Spleen (tissue), 7 donors: Measurements from ENCODE around the gene SHANK1.

Experiments
- POLR2A ChIP-seq, 3 donors: fragments of 450-650 bp; IDR thresholded peaks; one replicate each; pipeline ENCODE4 v1.5.1; 2017; ENCODE audit warnings: antibody characterized with exemption in 3 of 3, mild to moderate bottlenecking in 1 of 3
- TF ChIP-seq, protein P1 (sequence below), 11 experiments: fragments of 200-600 bp in 7 of 11; fragments of 450-650 bp in 4 of 11; sonication (generic) in 4 of 11; IDR thresholded peaks in 8 of 11; conservative IDR thresholded peaks in 3 of 11; 1 replicate in 7 of 11; 2 replicates in 4 of 11; pipeline versions ENCODE4 v1.4.0 to v1.8.0; 2016 to 2021; ENCODE audit warnings: antibody characterized with exemption in 11 of 11, inconsistent platforms in 4 of 11, mild to moderate bottlenecking in 1 of 11
- donor health status: DM: no; HTN: no; CAD: no; lungs with moderate emphysema.
- donor health status: DM: no; HTN: no; CAD: no.
- donor health status: DM: no; HTN: no; CAD: no.

GRCh38 chr19:50695251-50696093 lies 24.1 kb downstream of the SHANK1 start:
- TF ChIP-seq, protein P1, sequence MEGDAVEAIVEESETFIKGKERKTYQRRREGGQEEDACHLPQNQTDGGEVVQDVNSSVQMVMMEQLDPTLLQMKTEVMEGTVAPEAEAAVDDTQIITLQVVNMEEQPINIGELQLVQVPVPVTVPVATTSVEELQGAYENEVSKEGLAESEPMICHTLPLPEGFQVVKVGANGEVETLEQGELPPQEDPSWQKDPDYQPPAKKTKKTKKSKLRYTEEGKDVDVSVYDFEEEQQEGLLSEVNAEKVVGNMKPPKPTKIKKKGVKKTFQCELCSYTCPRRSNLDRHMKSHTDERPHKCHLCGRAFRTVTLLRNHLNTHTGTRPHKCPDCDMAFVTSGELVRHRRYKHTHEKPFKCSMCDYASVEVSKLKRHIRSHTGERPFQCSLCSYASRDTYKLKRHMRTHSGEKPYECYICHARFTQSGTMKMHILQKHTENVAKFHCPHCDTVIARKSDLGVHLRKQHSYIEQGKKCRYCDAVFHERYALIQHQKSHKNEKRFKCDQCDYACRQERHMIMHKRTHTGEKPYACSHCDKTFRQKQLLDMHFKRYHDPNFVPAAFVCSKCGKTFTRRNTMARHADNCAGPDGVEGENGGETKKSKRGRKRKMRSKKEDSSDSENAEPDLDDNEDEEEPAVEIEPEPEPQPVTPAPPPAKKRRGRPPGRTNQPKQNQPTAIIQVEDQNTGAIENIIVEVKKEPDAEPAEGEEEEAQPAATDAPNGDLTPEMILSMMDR (IDR thresholded peaks at IDR 0.05 in 8 of 11, conservative IDR thresholded peaks at IDR 0.05 in 3 of 11), result no peak
- no peak for TF ChIP-seq POLR2A (IDR thresholded peaks at IDR 0.05)
